Measurements from ENCODE around the gene NCBP2. TPM values are rescaled to one million over a fixed set of nuclear protein-coding genes. Genes with fewer than 3 reads are reported as not detected.
A peak's percentile ranks its signal among the peaks of the same experiment; 100 is the strongest.

Gene NCBP2
- polyA plus RNA-seq, 1 experiment = 39.9 TPM

GRCh38 chr3:196968233-196969133 is 26.2 kb upstream of the NCBP2 start, which contains the start of gene PIGZ:
TSS of gene PIGZ (minus strand) at chr3:196968833. CDS start at chr3:196952031, 16,802 bp downstream.
- no peak for DNase-seq (ENCODE audit: low read depth)
- H3K4me3 ChIP-seq (ENCODE audit: low read depth, low read length) = peak within 1 kb of the TSS; percentile 68
- no peak for TF ChIP-seq CTCF (IDR thresholded peaks at IDR 0.05; ENCODE audit: insufficient read depth, low read depth, low read length)
- ChIA-PET CTCF (interaction anchor here (0.5 to 3.1 kb wide), 6 partner anchors 9 to 502 kb away, joined by 3 to 16 read pairs (median 4); no protein-coding TSS in a partner anchor), POLR2A (interaction anchor here (0.6 kb wide), 1 partner anchor 41 kb away, joined by 14 read pairs; no protein-coding TSS in a partner anchor)
- no peaks in the 10 kb centered on the region for H3K36me3 ChIP-seq (ENCODE audit: control insufficient read depth, insufficient read depth, low read length)
- H3K27me3 ChIP-seq (ENCODE audit: control insufficient read depth, insufficient read depth, low read length) = no peaks in the 10 kb centered on the region; the same call in 1 of the 2 replicates

GRCh38 chr3:196967412-196968232 is 25.3 kb upstream of the NCBP2 start:
- Histone ChIP-seq H3K36me3 (ENCODE audit: control insufficient read depth, insufficient read depth, low read length) (no peaks in the 10 kb centered on the region), H3K4me3 (ENCODE audit: low read depth, low read length) (peak overlapping the region; percentile 68), H3K27me3 (ENCODE audit: control insufficient read depth, insufficient read depth, low read length) (no peaks in the 10 kb centered on the region; the same call in 1 of the 2 replicates)
- POLR2A ChIA-PET = interaction anchor here (0.6 kb wide), 1 partner anchor 40 kb away, joined by 14 read pairs; no protein-coding TSS in a partner anchor
- CTCF ChIA-PET = interaction anchor here (0.5 to 1.3 kb wide), 3 partner anchors 9 to 503 kb away, joined by 3 to 4 read pairs (median 4); no protein-coding TSS in a partner anchor
- TF ChIP-seq CTCF (IDR thresholded peaks at IDR 0.05; ENCODE audit: insufficient read depth, low read depth, low read length) = no peak
- no peak for DNase-seq (ENCODE audit: low read depth)

GRCh38 chr3:196966526-196967401 is 24.4 kb upstream of the NCBP2 start:
- no peak for DNase-seq (ENCODE audit: low read depth)
- Histone ChIP-seq H3K27me3 (ENCODE audit: control insufficient read depth, insufficient read depth, low read length) (no peaks in the 10 kb centered on the region; the same call in 1 of the 2 replicates), H3K4me3 (ENCODE audit: low read depth, low read length) (no peak overlapping the region), H3K36me3 (ENCODE audit: control insufficient read depth, insufficient read depth, low read length) (no peaks in the 10 kb centered on the region)
- ChIA-PET CTCF (interaction anchor here (0.6 to 1.3 kb wide), 2 partner anchors 8 to 15 kb away, joined by 3 to 4 read pairs; no protein-coding TSS in a partner anchor), POLR2A (no interaction called here)
- no peak for TF ChIP-seq CTCF (IDR thresholded peaks at IDR 0.05; ENCODE audit: insufficient read depth, low read depth, low read length)

GRCh38 chr3:196965804-196966173 is 23.5 kb upstream of the NCBP2 start:
- no peak for DNase-seq (ENCODE audit: low read depth)
- no peaks in the 10 kb centered on the region for H3K36me3 ChIP-seq (ENCODE audit: control insufficient read depth, insufficient read depth, low read length)
- no peaks in the 10 kb centered on the region; the same call in 1 of the 2 replicates for H3K27me3 ChIP-seq (ENCODE audit: control insufficient read depth, insufficient read depth, low read length)
- ChIA-PET CTCF (interaction anchor here (0.6 kb wide), 1 partner anchor 14 kb away, joined by 3 read pairs; no protein-coding TSS in a partner anchor), POLR2A (no interaction called here)
- H3K4me3 ChIP-seq (ENCODE audit: low read depth, low read length) = no peak overlapping the region
- TF ChIP-seq CTCF (IDR thresholded peaks at IDR 0.05; ENCODE audit: insufficient read depth, low read depth, low read length) = no peak
